Mucosa of rectum (tissue), 2 donors: ENCODE results near the gene PCDHGA1.

ENCODE experiments used
- H3K27ac ChIP-seq, 2 donors: one replicate each; pipeline ENCODE4 v1.7.0; 2013; ENCODE audit warnings: inconsistent platforms in 2 of 2, low read depth in 2 of 2, low read length in 2 of 2
- H3K27me3 ChIP-seq, 2 donors: one replicate each; pipeline ENCODE4 v1.7.0; 2013; ENCODE audit warnings: low read length in 2 of 2; ENCODE audit not compliant: control insufficient read depth in 2 of 2, insufficient read depth in 2 of 2
- H3K36me3 ChIP-seq, 2 donors: one replicate each; pipeline ENCODE4 v1.7.0; 2013; ENCODE audit warnings: low read length in 2 of 2; ENCODE audit not compliant: control insufficient read depth in 2 of 2, insufficient read depth in 2 of 2
- H3K4me1 ChIP-seq, 2 donors: one replicate each; pipeline ENCODE4 v1.7.0; 2013; ENCODE audit warnings: low read length in 2 of 2, mild to moderate bottlenecking in 1 of 2; ENCODE audit not compliant: control insufficient read depth in 2 of 2, insufficient read depth in 2 of 2
- H3K4me3 ChIP-seq, 2 donors: one replicate each; pipeline ENCODE4 v1.7.0; 2013; ENCODE audit warnings: low read length in 2 of 2
- H3K9ac ChIP-seq, 2 donors: one replicate each; pipeline ENCODE4 v1.7.0; 2013; ENCODE audit warnings: low read length in 2 of 2, low read depth in 1 of 2, mild to moderate bottlenecking in 1 of 2
- H3K9me3 ChIP-seq, 2 donors: one replicate each; pipeline ENCODE4 v1.7.0; 2013; ENCODE audit warnings: low read length in 2 of 2; ENCODE audit not compliant: control insufficient read depth in 2 of 2
- donor health status: healthy.
- donor health status: Normal muscosa, but diverticular disease.

Gene PCDHGA1

GRCh38 chr5:141506381-141507155, 176.3 kb downstream of the PCDHGA1 start:
- Histone ChIP-seq H3K36me3 (peaks cover 0 to 12% of the 10 kb centered on the region in 2 donors), H3K4me3 (no peak overlapping the region), H3K9me3 (no peaks in the 10 kb centered on the region), H3K9ac (no peak overlapping the region), H3K4me1 (peaks cover 0 to 15% of the 10 kb centered on the region in 2 donors), H3K27me3 (no peaks in the 10 kb centered on the region), H3K27ac (no peak overlapping the region)

- H3K9ac ChIP-seq, result no peak overlapping the region
- no peaks in the 10 kb centered on the region for H3K9me3 ChIP-seq
- peak overlapping the region; percentile 60 to 71 for H3K27ac ChIP-seq
- H3K27me3 ChIP-seq, result no peaks in the 10 kb centered on the region
- peaks cover 0 to 12% of the 10 kb centered on the region in 2 donors for H3K36me3 ChIP-seq
- peaks cover 0 to 15% of the 10 kb centered on the region in 2 donors for H3K4me1 ChIP-seq
- H3K4me3 ChIP-seq, result no peak overlapping the region
Measured at GRCh38 chr5:141507387-141508091, 177.2 kb downstream of the PCDHGA1 start.

- Histone ChIP-seq H3K4me1 (peaks cover 2 to 22% of the 10 kb centered on the region in 2 donors), H3K9me3 (no peaks in the 10 kb centered on the region), H3K4me3 (no peak overlapping the region), H3K36me3 (peaks cover 0 to 12% of the 10 kb centered on the region in 2 donors), H3K9ac (no peak overlapping the region), H3K27ac (peak overlapping the region; percentile 60 to 71), H3K27me3 (no peaks in the 10 kb centered on the region)
Measured at GRCh38 chr5:141508440-141508797, 178.1 kb downstream of the PCDHGA1 start.

- Histone ChIP-seq H3K9me3 (no peaks in the 10 kb centered on the region), H3K4me3 (peak overlapping the region in 1 of 2 donors; percentile 38), H3K9ac (peak overlapping the region in 1 of 2 donors; percentile 8), H3K27me3 (no peaks in the 10 kb centered on the region), H3K4me1 (peaks cover 3 to 26% of the 10 kb centered on the region in 2 donors), H3K36me3 (peaks cover 0 to 12% of the 10 kb centered on the region in 2 donors), H3K27ac (peak overlapping the region; percentile 60 to 77)
Measured at GRCh38 chr5:141508798-141509611, 178.7 kb downstream of the PCDHGA1 start.

- Histone ChIP-seq H3K4me1 (peaks cover 6 to 30% of the 10 kb centered on the region in 2 donors), H3K9ac (no peak overlapping the region), H3K27ac (no peak overlapping the region), H3K27me3 (no peaks in the 10 kb centered on the region), H3K4me3 (no peak overlapping the region), H3K9me3 (no peaks in the 10 kb centered on the region), H3K36me3 (peaks cover 0 to 12% of the 10 kb centered on the region in 2 donors)
Measured at GRCh38 chr5:141510160-141510559, 179.8 kb downstream of the PCDHGA1 start.

DNA sequence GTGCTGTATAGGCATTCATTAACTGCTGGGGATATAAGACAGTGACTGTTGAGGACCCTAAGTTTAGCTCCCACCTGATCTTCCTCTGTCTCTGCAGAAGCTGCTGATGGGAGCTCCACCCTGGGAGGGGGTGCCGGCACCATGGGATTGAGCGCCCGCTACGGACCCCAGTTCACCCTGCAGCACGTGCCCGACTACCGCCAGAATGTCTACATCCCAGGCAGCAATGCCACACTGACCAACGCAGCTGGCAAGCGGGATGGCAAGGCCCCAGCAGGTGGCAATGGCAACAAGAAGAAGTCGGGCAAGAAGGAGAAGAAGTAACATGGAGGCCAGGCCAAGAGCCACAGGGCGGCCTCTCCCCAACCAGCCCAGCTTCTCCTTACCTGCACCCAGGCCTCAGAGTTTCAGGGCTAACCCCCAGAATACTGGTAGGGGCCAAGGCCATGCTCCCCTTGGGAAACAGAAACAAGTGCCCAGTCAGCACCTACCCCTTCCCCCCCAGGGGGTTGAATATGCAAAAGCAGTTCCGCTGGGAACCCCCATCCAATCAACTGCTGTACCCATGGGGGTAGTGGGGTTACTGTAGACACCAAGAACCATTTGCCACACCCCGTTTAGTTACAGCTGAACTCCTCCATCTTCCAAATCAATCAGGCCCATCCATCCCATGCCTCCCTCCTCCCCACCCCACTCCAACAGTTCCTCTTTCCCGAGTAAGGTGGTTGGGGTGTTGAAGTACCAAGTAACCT, 180.7 kb downstream of the PCDHGA1 start:
- H3K27me3 ChIP-seq, result no peaks in the 10 kb centered on the region
- H3K27ac ChIP-seq, result no peak overlapping the region
- peaks cover 6 to 30% of the 10 kb centered on the region in 2 donors for H3K4me1 ChIP-seq
- no peak overlapping the region for H3K9ac ChIP-seq
- no peak overlapping the region for H3K4me3 ChIP-seq
- peaks cover 0 to 12% of the 10 kb centered on the region in 2 donors for H3K36me3 ChIP-seq
- no peaks in the 10 kb centered on the region for H3K9me3 ChIP-seq

DNA sequence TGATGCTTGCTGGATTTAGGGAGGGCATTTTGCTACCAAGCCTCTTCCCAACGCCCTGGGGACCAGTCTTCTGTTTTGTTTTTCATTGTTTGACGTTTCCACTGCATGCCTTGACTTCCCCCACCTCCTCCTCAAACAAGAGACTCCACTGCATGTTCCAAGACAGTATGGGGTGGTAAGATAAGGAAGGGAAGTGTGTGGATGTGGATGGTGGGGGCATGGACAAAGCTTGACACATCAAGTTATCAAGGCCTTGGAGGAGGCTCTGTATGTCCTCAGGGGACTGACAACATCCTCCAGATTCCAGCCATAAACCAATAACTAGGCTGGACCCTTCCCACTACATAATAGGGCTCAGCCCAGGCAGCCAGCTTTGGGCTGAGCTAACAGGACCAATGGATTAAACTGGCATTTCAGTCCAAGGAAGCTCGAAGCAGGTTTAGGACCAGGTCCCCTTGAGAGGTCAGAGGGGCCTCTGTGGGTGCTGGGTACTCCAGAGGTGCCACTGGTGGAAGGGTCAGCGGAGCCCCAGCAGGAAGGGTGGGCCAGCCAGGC, 181.5 kb downstream of the PCDHGA1 start:
- Histone ChIP-seq H3K9ac (no peak overlapping the region), H3K36me3 (peaks cover 4 to 20% of the 10 kb centered on the region in 2 donors), H3K27ac (peak overlapping the region in 1 of 2 donors; percentile 68), H3K9me3 (no peaks in the 10 kb centered on the region), H3K4me3 (peak overlapping the region in 1 of 2 donors; percentile 75), H3K4me1 (peaks cover 6 to 30% of the 10 kb centered on the region in 2 donors), H3K27me3 (no peaks in the 10 kb centered on the region)

GRCh38 chr5:141512390-141512910, 182.1 kb downstream of the PCDHGA1 start:
- Histone ChIP-seq H3K4me1 (peaks cover 6 to 27% of the 10 kb centered on the region in 2 donors), H3K4me3 (peak overlapping the region; percentile 59 to 75), H3K9me3 (no peaks in the 10 kb centered on the region), H3K36me3 (peaks cover 10 to 22% of the 10 kb centered on the region in 2 donors), H3K27ac (peak overlapping the region; percentile 5 to 68), H3K9ac (peak overlapping the region; percentile 32 to 37), H3K27me3 (no peaks in the 10 kb centered on the region)
